Measurements from ENCODE around the gene DRGX. TPM values are rescaled to one million over a fixed set of nuclear protein-coding genes. Genes with fewer than 3 reads are reported as not detected.
A peak's percentile ranks its signal among the peaks of the same experiment; 100 is the strongest.

DRGX gene
- total RNA-seq, 4 donors from 2014 or later: not detected

GRCh38 chr10:49382226-49382625 is 13.7 kb downstream of the DRGX start:
- 81 to 91% methylated on average over 3 of the region's 3 CpGs for WGBS, 2 donors
- no peaks in the 10 kb centered on the region for H3K9me3 ChIP-seq
- intact Hi-C loops (cut with DNase I): no loop called here
- H3K4me3 ChIP-seq (replicated peaks in 1 of 3): no peak overlapping the region
- no peak for DNase-seq
- H3K27me3 ChIP-seq: no peaks in the 10 kb centered on the region
- H3K27ac ChIP-seq: no peak overlapping the region
- no peaks in the 10 kb centered on the region for H3K36me3 ChIP-seq
- TF ChIP-seq POLR2A (IDR thresholded peaks at IDR 0.05): no peak
- TF ChIP-seq, protein P1, sequence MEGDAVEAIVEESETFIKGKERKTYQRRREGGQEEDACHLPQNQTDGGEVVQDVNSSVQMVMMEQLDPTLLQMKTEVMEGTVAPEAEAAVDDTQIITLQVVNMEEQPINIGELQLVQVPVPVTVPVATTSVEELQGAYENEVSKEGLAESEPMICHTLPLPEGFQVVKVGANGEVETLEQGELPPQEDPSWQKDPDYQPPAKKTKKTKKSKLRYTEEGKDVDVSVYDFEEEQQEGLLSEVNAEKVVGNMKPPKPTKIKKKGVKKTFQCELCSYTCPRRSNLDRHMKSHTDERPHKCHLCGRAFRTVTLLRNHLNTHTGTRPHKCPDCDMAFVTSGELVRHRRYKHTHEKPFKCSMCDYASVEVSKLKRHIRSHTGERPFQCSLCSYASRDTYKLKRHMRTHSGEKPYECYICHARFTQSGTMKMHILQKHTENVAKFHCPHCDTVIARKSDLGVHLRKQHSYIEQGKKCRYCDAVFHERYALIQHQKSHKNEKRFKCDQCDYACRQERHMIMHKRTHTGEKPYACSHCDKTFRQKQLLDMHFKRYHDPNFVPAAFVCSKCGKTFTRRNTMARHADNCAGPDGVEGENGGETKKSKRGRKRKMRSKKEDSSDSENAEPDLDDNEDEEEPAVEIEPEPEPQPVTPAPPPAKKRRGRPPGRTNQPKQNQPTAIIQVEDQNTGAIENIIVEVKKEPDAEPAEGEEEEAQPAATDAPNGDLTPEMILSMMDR (IDR thresholded peaks at IDR 0.05): no peak
- H3K4me1 ChIP-seq: no peaks in the 10 kb centered on the region

DNA sequence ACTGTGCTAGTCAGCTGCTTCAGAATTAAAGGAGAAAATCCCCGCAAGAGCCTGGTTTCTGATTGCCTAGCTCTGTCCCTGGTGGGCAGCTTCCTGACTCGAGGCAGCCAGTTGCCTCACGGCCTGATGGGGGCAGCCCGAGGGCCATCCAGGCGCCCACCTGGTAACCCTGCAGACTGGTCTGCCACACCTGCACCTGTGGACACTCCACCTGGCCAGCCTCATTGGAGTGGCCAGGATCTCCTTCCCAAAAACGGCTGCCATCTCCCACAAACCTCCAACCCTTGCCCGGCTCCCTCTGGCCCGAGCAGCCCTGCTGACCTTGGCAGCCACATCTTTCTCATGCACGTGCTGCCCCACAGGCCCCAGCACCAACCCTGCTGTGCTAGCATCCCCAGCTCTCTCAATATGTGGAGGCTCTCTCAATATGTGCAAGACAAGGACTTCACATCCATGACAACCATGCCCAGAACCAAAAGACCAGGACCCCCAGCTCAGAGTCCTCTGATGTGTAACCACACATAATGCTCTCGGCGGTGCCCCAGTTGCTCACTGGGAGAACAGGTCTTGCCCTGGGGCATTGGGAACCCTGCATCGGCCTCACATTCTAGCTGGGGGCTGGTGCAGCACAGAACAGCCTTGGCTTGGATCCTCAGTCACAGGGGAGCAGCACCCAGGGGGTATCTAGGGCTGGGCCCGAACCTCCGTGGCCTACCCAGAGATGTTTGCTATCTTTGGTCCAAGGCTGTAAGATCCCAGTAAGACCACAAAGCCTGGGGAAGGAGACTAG is 14.6 kb downstream of the DRGX start:
- intact Hi-C loops (cut with DNase I): no loop called here
- TF ChIP-seq, protein P1 (IDR thresholded peaks at IDR 0.05): no peak
- no peak for TF ChIP-seq POLR2A (IDR thresholded peaks at IDR 0.05)

DNA sequence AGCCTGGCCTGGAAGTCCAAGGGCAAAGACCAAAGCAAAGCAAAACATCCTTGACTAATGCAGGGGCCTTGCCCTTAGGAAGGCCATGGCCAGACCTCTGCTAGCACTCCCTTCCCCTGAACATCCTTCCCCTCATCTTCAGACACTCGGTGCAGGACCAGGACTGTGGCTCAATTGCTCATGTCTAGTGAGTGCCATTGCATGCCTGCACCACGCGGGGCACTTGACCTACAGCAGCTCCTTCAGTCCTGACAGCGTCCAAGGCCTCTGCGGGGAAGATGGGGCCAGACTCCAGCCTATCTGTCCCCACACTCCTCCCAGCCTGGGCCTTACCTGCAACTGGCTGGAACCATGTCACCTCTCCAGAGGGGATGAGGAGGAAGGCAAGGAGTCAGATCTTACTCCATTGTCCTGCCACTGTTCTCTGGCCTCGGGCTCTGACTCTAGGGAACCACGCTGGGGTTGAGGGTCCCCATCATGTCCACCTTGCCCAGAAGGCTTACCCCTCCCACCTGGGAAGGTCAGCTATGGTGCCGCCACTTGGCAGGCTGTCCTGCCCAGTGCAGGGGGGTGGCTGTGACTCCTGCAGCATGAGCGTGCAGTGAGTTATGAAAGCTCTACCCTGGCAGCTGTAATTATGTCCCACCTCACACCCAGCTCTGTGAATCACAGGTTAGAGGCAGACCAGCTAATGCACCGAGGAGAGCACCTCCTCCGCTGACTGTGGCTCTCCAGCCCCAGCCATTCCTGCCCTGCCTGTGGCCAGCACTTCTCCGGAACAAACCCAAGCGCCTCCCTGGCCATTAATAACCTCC is 16.1 kb downstream of the DRGX start:
- intact Hi-C loops (cut with DNase I): no loop called here
- Histone ChIP-seq H3K27ac (no peak overlapping the region), H3K9me3 (no peaks in the 10 kb centered on the region), H3K27me3 (no peaks in the 10 kb centered on the region), H3K36me3 (no peaks in the 10 kb centered on the region), H3K4me1 (no peaks in the 10 kb centered on the region), H3K4me3 (replicated peaks in 1 of 3) (no peak overlapping the region)
- no peak for DNase-seq
- TF ChIP-seq, protein P1 (IDR thresholded peaks at IDR 0.05): peak in 1 of 6 experiments; percentile 15
- TF ChIP-seq POLR2A (IDR thresholded peaks at IDR 0.05): no peak
- 59 to 65% methylated on average over 11 to 13 of the region's 13 CpGs for WGBS, 2 donors

More for the DNA sequence above, 14.6 kb downstream of the DRGX start:
- Histone ChIP-seq H3K27me3 (no peaks in the 10 kb centered on the region), H3K9me3 (no peaks in the 10 kb centered on the region), H3K4me1 (no peaks in the 10 kb centered on the region), H3K4me3 (replicated peaks in 1 of 3) (no peak overlapping the region), H3K27ac (no peak overlapping the region), H3K36me3 (no peaks in the 10 kb centered on the region)
- DNase-seq: no peak
- WGBS, 2 donors: 89% methylated on average over 10 to 11 of the region's 14 CpGs

- intact Hi-C loops (cut with DNase I): no loop called here
- H3K9me3 ChIP-seq: no peaks in the 10 kb centered on the region
- H3K4me3 ChIP-seq (replicated peaks in 1 of 3): no peak overlapping the region
- TF ChIP-seq, protein P1 (IDR thresholded peaks at IDR 0.05): no peak
- no peak for TF ChIP-seq POLR2A (IDR thresholded peaks at IDR 0.05)
- WGBS, 2 donors: 69 to 74% methylated on average over 4 of the region's 4 CpGs
- H3K27ac ChIP-seq: no peak overlapping the region
- DNase-seq: no peak
- H3K4me1 ChIP-seq: no peaks in the 10 kb centered on the region
- no peaks in the 10 kb centered on the region for H3K36me3 ChIP-seq
- H3K27me3 ChIP-seq: no peaks in the 10 kb centered on the region
Observed at GRCh38 chr10:49377256-49377655, 18.6 kb downstream of the DRGX start.

- TF ChIP-seq, protein P1 (IDR thresholded peaks at IDR 0.05): no peak
- no peak for TF ChIP-seq POLR2A (IDR thresholded peaks at IDR 0.05)
- no peaks in the 10 kb centered on the region for H3K36me3 ChIP-seq
- H3K4me3 ChIP-seq (replicated peaks in 1 of 3): no peak overlapping the region
- H3K4me1 ChIP-seq: no peaks in the 10 kb centered on the region
- intact Hi-C loops (cut with DNase I): no loop called here
- no peaks in the 10 kb centered on the region for H3K9me3 ChIP-seq
- H3K27ac ChIP-seq: no peak overlapping the region
- DNase-seq: no peak
- no peaks in the 10 kb centered on the region for H3K27me3 ChIP-seq
- 92 to 95% methylated on average over 2 to 3 of the region's 3 CpGs for WGBS, 2 donors
Observed at GRCh38 chr10:49375611-49376010, 20.3 kb downstream of the DRGX start.
